ENCODE results near the gene PROKR2.

- TF ChIP-seq, protein P1, sequence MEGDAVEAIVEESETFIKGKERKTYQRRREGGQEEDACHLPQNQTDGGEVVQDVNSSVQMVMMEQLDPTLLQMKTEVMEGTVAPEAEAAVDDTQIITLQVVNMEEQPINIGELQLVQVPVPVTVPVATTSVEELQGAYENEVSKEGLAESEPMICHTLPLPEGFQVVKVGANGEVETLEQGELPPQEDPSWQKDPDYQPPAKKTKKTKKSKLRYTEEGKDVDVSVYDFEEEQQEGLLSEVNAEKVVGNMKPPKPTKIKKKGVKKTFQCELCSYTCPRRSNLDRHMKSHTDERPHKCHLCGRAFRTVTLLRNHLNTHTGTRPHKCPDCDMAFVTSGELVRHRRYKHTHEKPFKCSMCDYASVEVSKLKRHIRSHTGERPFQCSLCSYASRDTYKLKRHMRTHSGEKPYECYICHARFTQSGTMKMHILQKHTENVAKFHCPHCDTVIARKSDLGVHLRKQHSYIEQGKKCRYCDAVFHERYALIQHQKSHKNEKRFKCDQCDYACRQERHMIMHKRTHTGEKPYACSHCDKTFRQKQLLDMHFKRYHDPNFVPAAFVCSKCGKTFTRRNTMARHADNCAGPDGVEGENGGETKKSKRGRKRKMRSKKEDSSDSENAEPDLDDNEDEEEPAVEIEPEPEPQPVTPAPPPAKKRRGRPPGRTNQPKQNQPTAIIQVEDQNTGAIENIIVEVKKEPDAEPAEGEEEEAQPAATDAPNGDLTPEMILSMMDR (IDR thresholded peaks at IDR 0.05; ENCODE audit: low read depth, low read length): no peak
- TF ChIP-seq EZH2phosphoT487 (IDR thresholded peaks at IDR 0.05; ENCODE audit: low read depth): no peak
Observed at GRCh38 chr20:5279661-5280060, 37.1 kb downstream of the PROKR2 start.

Measured in OCI-LY3 (cell line).